ENCODE data around the gene PRIMA1.

Gene PRIMA1

DNA sequence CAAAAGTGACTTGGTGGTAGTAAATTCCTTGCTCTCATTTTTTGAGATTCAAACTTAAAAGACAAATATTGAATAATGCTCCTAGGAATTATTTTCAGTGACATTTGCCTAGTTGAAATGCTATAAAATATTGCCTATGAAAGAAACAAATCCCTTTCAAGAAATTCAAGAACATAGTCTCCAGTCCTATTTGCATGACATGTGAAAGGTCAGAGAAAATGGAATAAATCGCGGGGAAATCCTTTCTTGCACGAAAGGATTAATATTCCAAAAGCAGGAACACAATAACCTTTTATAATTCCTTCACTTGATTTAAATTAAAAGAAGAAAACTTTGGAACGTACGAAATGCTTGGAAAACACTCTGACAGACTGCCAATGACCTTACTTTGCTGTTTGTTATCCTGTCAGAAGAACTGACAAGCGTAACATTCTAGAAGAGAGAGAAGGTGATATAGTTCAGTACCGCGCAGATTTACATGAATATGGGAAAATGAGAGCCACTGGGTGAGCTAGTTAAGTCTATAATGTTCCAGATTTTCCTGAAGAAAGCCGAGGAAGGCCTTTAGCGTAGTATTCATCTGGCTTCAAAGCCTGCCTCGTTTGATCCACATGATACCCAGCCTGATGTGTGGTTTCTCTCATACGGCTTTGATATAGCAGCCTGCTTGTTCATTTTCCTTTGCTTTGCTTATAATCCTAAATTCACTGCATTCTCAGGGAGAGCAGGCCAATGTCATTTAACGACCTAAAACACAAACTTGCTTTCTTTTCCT is 103.0 kb downstream of the PRIMA1 start:
- Histone ChIP-seq H3K9me3 (ENCODE audit: control extremely low read depth in 1 of 5, control insufficient read depth in 4 of 5, insufficient read depth in 2 of 5, low read depth in 1 of 5, low read length in 4 of 5) (no peaks in the 10 kb centered on the region), H3K36me3 (ENCODE audit: control insufficient read depth in 4 of 4, insufficient read depth in 4 of 4, low read length in 3 of 4) (no peaks in the 10 kb centered on the region), H3K27me3 (replicated peaks in 2 of 5; ENCODE audit: control insufficient read depth in 4 of 5, insufficient read depth in 5 of 5, low read length in 4 of 5) (peaks cover 0 to 42% (median 8%) of the 10 kb centered on the region in 5 experiments), H3K4me3 (ENCODE audit: control insufficient read depth in 1 of 7, extremely low read depth in 1 of 7, insufficient read depth in 4 of 7, low read depth in 2 of 7, low read length in 6 of 7) (no peak overlapping the region), H3K27ac (ENCODE audit: insufficient read depth in 1 of 2, low read depth in 1 of 2, low read length in 2 of 2, poor library complexity in 1 of 2, severe bottlenecking in 2 of 2) (no peak overlapping the region), H3K4me1 (ENCODE audit: control extremely low read depth in 1 of 4, control insufficient read depth in 4 of 4, insufficient read depth in 4 of 4, low read length in 3 of 4) (no peaks in the 10 kb centered on the region)
- POLR2A ChIA-PET = no interaction called here
- no peak for DNase-seq
- 94% methylated on average over 12 of the region's 13 CpGs for WGBS (ENCODE audit: insufficient coverage)
- CTCF ChIA-PET = no interaction called here

DNA sequence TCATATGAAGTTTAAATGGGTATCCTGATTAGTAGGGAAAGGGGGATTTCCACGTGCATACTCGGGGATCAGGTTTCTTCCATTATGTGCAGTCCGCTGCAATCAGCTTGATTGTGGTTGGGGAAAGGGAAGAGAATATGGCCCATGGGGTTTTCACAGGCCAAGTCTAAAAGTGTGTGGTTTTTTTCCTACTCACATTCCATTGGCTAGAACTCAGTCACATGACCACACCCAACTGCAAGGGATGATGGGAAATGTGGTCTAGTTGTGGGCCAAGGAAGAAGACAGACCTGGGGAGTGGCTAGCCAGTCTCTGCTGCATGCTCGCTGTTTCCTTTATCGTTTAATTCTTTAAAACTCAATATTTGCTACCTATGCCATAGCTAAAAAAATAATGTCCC is 105.1 kb downstream of the PRIMA1 start:
- Histone ChIP-seq H3K9me3 (ENCODE audit: control extremely low read depth in 1 of 5, control insufficient read depth in 4 of 5, insufficient read depth in 2 of 5, low read depth in 1 of 5, low read length in 4 of 5) (no peaks in the 10 kb centered on the region), H3K4me3 (ENCODE audit: control insufficient read depth in 1 of 7, extremely low read depth in 1 of 7, insufficient read depth in 4 of 7, low read depth in 2 of 7, low read length in 6 of 7) (no peak overlapping the region), H3K27ac (ENCODE audit: insufficient read depth in 1 of 2, low read depth in 1 of 2, low read length in 2 of 2, poor library complexity in 1 of 2, severe bottlenecking in 2 of 2) (no peak overlapping the region), H3K36me3 (ENCODE audit: control insufficient read depth in 4 of 4, insufficient read depth in 4 of 4, low read length in 3 of 4) (no peaks in the 10 kb centered on the region), H3K4me1 (ENCODE audit: control extremely low read depth in 1 of 4, control insufficient read depth in 4 of 4, insufficient read depth in 4 of 4, low read length in 3 of 4) (no peaks in the 10 kb centered on the region), H3K27me3 (replicated peaks in 2 of 5; ENCODE audit: control insufficient read depth in 4 of 5, insufficient read depth in 5 of 5, low read length in 4 of 5) (peaks cover 0 to 28% (median 7%) of the 10 kb centered on the region in 5 experiments)
- CTCF ChIA-PET = no interaction called here
- WGBS (ENCODE audit: insufficient coverage) = 44% methylated on average over 2 of the region's 5 CpGs
- POLR2A ChIA-PET = no interaction called here
- DNase-seq = peak in 2 of 3 donors; percentile 7 to 8

DNA sequence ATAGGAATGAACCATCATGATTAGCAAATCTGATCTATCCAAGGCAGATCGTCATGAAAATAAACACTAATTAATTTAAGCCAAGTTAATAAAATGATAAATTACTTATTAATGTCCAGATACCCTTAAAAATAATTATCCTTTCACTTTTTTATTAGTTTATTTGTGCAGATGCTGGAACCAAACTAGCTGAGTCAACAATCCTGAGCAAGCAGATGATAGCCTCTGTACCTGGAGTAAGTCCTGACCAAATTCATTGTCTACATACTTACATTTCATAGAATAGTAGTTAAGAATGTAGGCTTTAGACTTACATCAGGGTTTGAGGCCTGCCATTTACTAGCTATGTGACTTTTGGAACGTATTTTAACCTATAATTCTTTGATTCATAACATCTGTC is 105.8 kb downstream of the PRIMA1 start:
- H3K9me3 ChIP-seq (ENCODE audit: control extremely low read depth in 1 of 5, control insufficient read depth in 4 of 5, insufficient read depth in 2 of 5, low read depth in 1 of 5, low read length in 4 of 5) = no peaks in the 10 kb centered on the region
- H3K4me3 ChIP-seq (ENCODE audit: control insufficient read depth in 1 of 7, extremely low read depth in 1 of 7, insufficient read depth in 4 of 7, low read depth in 2 of 7, low read length in 6 of 7) = no peak overlapping the region
- no peak for DNase-seq
- H3K27ac ChIP-seq (ENCODE audit: insufficient read depth in 1 of 2, low read depth in 1 of 2, low read length in 2 of 2, poor library complexity in 1 of 2, severe bottlenecking in 2 of 2) = no peak overlapping the region
- CTCF ChIA-PET = no interaction called here
- H3K36me3 ChIP-seq (ENCODE audit: control insufficient read depth in 4 of 4, insufficient read depth in 4 of 4, low read length in 3 of 4) = no peaks in the 10 kb centered on the region
- no peaks in the 10 kb centered on the region for H3K4me1 ChIP-seq (ENCODE audit: control extremely low read depth in 1 of 4, control insufficient read depth in 4 of 4, insufficient read depth in 4 of 4, low read length in 3 of 4)
- POLR2A ChIA-PET = no interaction called here
- no CpG with 5 or more reads among the region's 2 CpGs for WGBS (ENCODE audit: insufficient coverage)
- peaks cover 0 to 20% (median 3%) of the 10 kb centered on the region in 5 experiments for H3K27me3 ChIP-seq (replicated peaks in 2 of 5; ENCODE audit: control insufficient read depth in 4 of 5, insufficient read depth in 5 of 5, low read length in 4 of 5)

DNA sequence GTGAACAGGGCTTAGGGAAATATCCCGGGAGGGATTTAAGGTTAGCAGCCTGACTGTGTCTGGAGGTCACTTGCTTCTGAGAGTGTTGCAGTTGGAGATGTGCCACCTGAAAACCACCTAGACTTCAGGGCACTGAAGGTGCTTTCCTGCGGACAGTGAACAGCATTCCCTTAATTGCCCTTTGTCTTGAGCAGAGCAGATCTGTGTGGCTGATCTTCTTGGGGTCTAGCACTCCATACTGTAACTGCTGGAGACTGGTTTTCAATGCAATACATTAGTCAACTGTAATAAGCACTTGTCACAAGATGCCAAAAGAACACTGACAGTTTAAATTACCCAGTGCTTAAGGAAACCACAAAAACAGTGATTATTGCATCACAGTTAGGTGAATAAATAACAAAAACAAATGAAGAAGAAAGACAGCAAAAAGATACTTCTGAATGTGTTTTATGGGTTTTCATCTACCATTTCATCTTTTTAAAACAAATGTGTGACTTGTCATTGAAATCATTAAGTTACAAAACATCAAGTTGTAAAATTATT is 111.8 kb downstream of the PRIMA1 start:
- Histone ChIP-seq H3K4me3 (ENCODE audit: control insufficient read depth in 1 of 7, extremely low read depth in 1 of 7, insufficient read depth in 4 of 7, low read depth in 2 of 7, low read length in 6 of 7) (no peak overlapping the region), H3K4me1 (ENCODE audit: control extremely low read depth in 1 of 4, control insufficient read depth in 4 of 4, insufficient read depth in 4 of 4, low read length in 3 of 4) (peaks cover 0 to 3% (median 0%) of the 10 kb centered on the region in 4 experiments), H3K36me3 (ENCODE audit: control insufficient read depth in 4 of 4, insufficient read depth in 4 of 4, low read length in 3 of 4) (no peaks in the 10 kb centered on the region), H3K9me3 (ENCODE audit: control extremely low read depth in 1 of 5, control insufficient read depth in 4 of 5, insufficient read depth in 2 of 5, low read depth in 1 of 5, low read length in 4 of 5) (no peaks in the 10 kb centered on the region), H3K27ac (ENCODE audit: insufficient read depth in 1 of 2, low read depth in 1 of 2, low read length in 2 of 2, poor library complexity in 1 of 2, severe bottlenecking in 2 of 2) (no peak overlapping the region), H3K27me3 (replicated peaks in 2 of 5; ENCODE audit: control insufficient read depth in 4 of 5, insufficient read depth in 5 of 5, low read length in 4 of 5) (peaks cover 0 to 4% (median 0%) of the 10 kb centered on the region in 5 experiments)
- ChIA-PET POLR2A (no interaction called here), CTCF (no interaction called here)
- peak in 2 of 3 donors; percentile 29 to 41 for DNase-seq
- 94% methylated on average over 2 of the region's 2 CpGs for WGBS (ENCODE audit: insufficient coverage)

DNA sequence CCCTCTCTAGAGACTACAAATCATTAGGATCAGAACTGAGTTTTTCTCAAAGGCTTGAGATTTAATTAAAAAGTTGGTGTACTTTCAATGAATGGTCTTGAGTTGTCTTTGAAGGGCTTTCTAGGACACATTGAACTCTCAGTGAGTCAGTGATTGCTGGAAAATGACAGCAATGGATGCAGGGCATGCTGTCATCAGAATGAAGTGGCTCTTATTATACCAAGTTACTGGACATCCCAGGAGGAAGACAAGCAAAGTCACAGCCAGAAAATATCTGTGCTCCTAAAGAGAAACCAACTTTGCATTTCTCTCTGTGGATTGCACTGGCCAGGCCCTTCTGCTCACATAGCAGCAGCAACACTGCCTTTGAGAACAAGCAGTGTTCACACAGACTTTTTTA is 112.6 kb downstream of the PRIMA1 start:
- POLR2A ChIA-PET = no interaction called here
- Histone ChIP-seq H3K27ac (ENCODE audit: insufficient read depth in 1 of 2, low read depth in 1 of 2, low read length in 2 of 2, poor library complexity in 1 of 2, severe bottlenecking in 2 of 2) (no peak overlapping the region), H3K36me3 (ENCODE audit: control insufficient read depth in 4 of 4, insufficient read depth in 4 of 4, low read length in 3 of 4) (no peaks in the 10 kb centered on the region), H3K27me3 (replicated peaks in 2 of 5; ENCODE audit: control insufficient read depth in 4 of 5, insufficient read depth in 5 of 5, low read length in 4 of 5) (peaks cover 0 to 2% (median 0%) of the 10 kb centered on the region in 5 experiments), H3K4me1 (ENCODE audit: control extremely low read depth in 1 of 4, control insufficient read depth in 4 of 4, insufficient read depth in 4 of 4, low read length in 3 of 4) (peaks cover 0 to 3% (median 0%) of the 10 kb centered on the region in 4 experiments), H3K4me3 (ENCODE audit: control insufficient read depth in 1 of 7, extremely low read depth in 1 of 7, insufficient read depth in 4 of 7, low read depth in 2 of 7, low read length in 6 of 7) (no peak overlapping the region), H3K9me3 (ENCODE audit: control extremely low read depth in 1 of 5, control insufficient read depth in 4 of 5, insufficient read depth in 2 of 5, low read depth in 1 of 5, low read length in 4 of 5) (no peaks in the 10 kb centered on the region)
- no peak for DNase-seq
- CTCF ChIA-PET = no interaction called here

DNA sequence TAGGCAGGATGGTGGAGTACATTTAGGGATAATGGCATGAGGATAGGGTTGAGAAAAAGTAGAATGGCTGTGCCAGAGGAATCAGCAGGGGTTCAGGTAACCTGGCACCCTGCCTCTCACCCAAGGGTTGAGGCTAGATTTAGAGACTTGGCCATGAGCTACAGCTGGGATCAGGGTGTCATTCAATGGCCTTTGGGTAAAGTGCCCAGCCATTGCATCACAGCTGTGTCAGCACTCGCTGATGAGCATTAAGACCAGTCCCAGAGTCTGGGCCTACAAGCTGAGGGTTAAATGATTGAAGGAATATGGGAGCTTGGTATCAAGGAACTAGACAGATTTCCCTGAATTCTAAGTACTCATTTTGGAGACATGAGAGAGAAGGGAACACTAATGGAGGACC is 113.9 kb downstream of the PRIMA1 start:
- no peak overlapping the region for H3K4me3 ChIP-seq (ENCODE audit: control insufficient read depth in 1 of 7, extremely low read depth in 1 of 7, insufficient read depth in 4 of 7, low read depth in 2 of 7, low read length in 6 of 7)
- no peak overlapping the region for H3K27ac ChIP-seq (ENCODE audit: insufficient read depth in 1 of 2, low read depth in 1 of 2, low read length in 2 of 2, poor library complexity in 1 of 2, severe bottlenecking in 2 of 2)
- H3K9me3 ChIP-seq (ENCODE audit: control extremely low read depth in 1 of 5, control insufficient read depth in 4 of 5, insufficient read depth in 2 of 5, low read depth in 1 of 5, low read length in 4 of 5) = no peaks in the 10 kb centered on the region
- ChIA-PET POLR2A (no interaction called here), CTCF (interaction anchor here (2.2 kb wide), 1 partner anchor 18 kb away, joined by 7 read pairs; no protein-coding TSS in a partner anchor)
- H3K27me3 ChIP-seq (replicated peaks in 2 of 5; ENCODE audit: control insufficient read depth in 4 of 5, insufficient read depth in 5 of 5, low read length in 4 of 5) = peaks cover 0 to 3% (median 2%) of the 10 kb centered on the region in 5 experiments
- 100% methylated on average over 1 of the region's 1 CpG for WGBS (ENCODE audit: insufficient coverage)
- DNase-seq = no peak
- H3K4me1 ChIP-seq (ENCODE audit: control extremely low read depth in 1 of 4, control insufficient read depth in 4 of 4, insufficient read depth in 4 of 4, low read length in 3 of 4) = peaks cover 0 to 3% (median 0%) of the 10 kb centered on the region in 4 experiments
- no peaks in the 10 kb centered on the region for H3K36me3 ChIP-seq (ENCODE audit: control insufficient read depth in 4 of 4, insufficient read depth in 4 of 4, low read length in 3 of 4)

DNA sequence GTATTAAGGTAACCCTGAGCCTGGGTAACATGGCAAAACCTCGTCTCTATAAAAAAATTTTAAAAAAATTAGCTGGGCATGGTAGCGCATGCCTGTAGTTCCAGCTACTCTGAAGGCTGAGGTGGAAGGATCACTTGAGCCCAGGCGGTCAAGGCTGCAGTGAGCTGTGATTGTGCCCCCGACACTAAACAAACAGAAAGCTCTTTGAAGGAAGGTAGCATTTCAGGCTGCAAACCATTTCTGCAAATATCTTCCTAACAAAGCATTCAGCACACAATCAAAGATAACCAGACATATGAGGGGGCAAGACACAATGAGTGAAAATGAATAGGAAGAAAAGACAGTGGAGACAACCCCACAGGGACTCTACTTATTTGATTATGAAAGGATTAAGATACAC is 118.7 kb downstream of the PRIMA1 start:
- no peak for DNase-seq
- H3K27ac ChIP-seq (ENCODE audit: insufficient read depth in 1 of 2, low read depth in 1 of 2, low read length in 2 of 2, poor library complexity in 1 of 2, severe bottlenecking in 2 of 2) = no peak overlapping the region
- 90% methylated on average over 3 of the region's 4 CpGs for WGBS (ENCODE audit: insufficient coverage)
- no peaks in the 10 kb centered on the region for H3K4me1 ChIP-seq (ENCODE audit: control extremely low read depth in 1 of 4, control insufficient read depth in 4 of 4, insufficient read depth in 4 of 4, low read length in 3 of 4)
- peaks cover 0 to 3% (median 2%) of the 10 kb centered on the region in 5 experiments for H3K27me3 ChIP-seq (replicated peaks in 2 of 5; ENCODE audit: control insufficient read depth in 4 of 5, insufficient read depth in 5 of 5, low read length in 4 of 5)
- H3K4me3 ChIP-seq (ENCODE audit: control insufficient read depth in 1 of 7, extremely low read depth in 1 of 7, insufficient read depth in 4 of 7, low read depth in 2 of 7, low read length in 6 of 7) = no peak overlapping the region
- peaks cover 0 to 17% (median 0%) of the 10 kb centered on the region in 5 experiments for H3K9me3 ChIP-seq (ENCODE audit: control extremely low read depth in 1 of 5, control insufficient read depth in 4 of 5, insufficient read depth in 2 of 5, low read depth in 1 of 5, low read length in 4 of 5)
- H3K36me3 ChIP-seq (ENCODE audit: control insufficient read depth in 4 of 4, insufficient read depth in 4 of 4, low read length in 3 of 4) = no peaks in the 10 kb centered on the region
- POLR2A ChIA-PET = no interaction called here
- CTCF ChIA-PET = no interaction called here

Measured in common myeloid progenitor, CD34-positive (primary cell).